NCI-H2171 (cell line): ENCODE data around the gene COL6A3.

ENCODE experiments used
- DNase-seq: peaks from one replicate; lab custom pipeline; 2025; lab: John Stamatoyannopoulos, UW

The COL6A3 gene

DNA sequence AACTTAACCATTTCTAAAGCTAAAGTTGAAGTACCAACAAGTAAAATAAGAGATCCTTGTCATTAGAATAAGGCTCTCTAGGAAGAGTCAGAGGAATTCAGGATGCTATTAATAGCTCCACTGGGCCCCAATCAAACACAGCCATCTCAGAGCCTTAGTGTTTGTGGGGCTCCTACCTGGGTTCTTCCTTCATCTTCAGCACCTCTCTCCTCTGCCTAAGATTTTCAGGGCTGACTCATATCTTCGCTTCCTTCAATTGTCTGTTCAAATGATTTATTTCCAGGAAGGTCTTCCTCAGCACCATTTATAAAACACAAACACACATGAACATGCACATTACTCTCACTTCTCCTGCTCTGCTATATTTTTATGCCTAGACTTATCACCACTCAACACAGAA, 119.5 kb downstream of the COL6A3 start:
- DNase-seq, result no peak

- DNase-seq, result no peak
These were observed 120.0 kb downstream of the COL6A3 start for GRCh38 chr2:237293978-237294377.

- DNase-seq, result peak; percentile 82
These were observed 122.7 kb downstream of the COL6A3 start for GRCh38 chr2:237291138-237291792.

DNA sequence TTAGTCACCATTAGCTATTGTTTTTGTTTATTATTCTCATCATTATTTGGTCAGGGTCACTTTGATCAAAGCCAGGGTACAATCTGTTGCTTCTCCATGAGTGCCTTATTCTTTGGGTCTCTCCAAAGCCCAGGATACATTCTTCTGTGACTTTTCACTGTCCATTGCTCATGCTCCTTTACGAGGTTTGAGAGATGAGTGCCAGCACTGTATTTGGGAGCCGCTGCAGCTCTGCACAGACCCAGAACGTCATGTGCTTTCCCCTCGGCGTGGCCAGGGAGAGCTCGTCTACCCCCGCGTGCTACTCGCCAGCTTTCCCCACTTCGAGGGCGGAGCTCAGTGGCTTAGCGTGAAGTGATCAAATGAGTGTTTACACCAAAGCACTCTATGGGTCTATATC, 123.7 kb downstream of the COL6A3 start:
- no peak for DNase-seq

DNA sequence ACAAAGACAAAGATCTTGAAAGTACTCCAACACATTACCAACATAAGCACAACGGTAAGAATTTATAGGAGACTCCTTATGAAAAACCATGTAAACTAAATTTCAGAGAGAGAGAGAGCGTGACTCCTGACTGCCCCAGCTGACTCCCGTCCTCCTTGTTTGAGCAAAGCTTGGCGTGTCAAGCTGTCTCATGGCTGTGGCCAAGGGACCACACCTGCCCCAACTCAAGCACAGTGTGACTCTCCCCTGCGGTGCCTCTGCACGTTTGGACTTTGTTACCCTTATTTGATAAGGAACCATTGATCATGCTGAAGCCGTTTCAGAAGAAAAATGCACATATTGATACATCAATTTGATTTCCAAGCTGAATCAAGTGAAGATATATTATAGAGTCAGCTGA, 124.8 kb downstream of the COL6A3 start:
- DNase-seq, result no peak

GRCh38 chr2:237287872-237288271, 126.1 kb downstream of the COL6A3 start:
- no peak for DNase-seq

DNA sequence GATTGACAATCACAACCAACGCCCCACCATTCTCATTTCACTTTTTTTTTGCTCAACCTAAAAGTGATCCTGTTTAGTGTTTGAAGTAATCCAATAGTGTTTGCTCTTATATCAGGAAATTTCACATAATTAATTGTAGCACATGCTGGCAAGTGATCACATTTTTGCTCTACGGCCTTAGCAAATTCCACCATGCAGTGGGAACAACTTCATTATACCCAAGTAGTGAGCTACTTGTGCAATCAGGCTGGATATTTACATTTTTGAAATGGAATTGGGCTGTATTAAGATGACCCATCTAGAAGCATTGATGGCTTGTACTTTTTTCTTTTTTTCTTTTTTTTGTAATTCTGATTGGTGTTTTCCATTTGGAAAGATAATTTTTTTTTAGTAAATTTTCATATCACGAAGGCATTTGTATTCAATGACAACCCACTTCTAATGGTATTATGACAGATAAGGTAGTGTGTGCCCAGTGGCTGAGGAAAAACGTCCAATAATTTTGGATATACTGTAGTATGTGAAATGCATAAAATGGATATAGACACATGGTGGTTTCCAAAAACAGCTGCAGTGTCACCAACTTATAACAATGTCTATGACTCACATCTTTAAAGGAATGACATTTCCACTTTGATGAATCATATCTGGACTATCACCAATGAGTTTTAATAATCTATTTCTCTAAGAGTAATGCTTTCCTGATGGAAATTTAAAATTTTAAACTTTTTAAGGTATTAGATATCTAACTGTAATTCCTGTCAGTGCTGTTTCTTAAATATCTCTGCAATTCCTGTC, 130.6 kb downstream of the COL6A3 start:
- DNase-seq, result no peak

DNA sequence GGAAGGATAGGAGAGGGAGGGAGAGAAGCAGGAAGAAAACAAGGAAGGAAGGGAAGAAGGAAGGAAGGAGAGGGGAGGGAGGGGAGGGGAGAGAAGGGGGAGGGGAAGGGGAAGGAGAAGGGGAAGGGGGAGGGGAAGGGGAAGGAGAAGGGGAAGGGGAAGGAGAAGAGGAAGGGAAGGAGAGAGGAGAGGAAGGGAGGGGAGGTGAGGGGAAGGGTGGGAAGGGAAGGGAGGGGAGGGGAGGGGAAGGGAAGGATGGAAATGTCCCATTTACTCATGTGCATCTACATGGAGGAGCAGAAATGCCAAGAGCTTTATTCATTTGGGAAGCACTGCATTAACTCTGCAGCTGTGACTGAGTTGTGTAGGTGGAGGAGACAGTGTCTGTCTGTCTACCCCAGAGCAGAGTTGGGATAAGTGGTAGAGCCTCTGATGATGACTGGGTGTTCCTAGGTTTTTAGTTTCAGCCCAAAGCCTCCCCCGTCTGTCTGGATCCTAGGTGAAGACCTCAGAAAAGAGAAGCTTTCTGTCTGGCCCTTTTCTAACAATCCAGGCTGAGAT, 131.3 kb downstream of the COL6A3 start:
- DNase-seq, result no peak

GRCh38 chr2:237281836-237282306, 132.1 kb downstream of the COL6A3 start:
- DNase-seq, result no peak

DNA sequence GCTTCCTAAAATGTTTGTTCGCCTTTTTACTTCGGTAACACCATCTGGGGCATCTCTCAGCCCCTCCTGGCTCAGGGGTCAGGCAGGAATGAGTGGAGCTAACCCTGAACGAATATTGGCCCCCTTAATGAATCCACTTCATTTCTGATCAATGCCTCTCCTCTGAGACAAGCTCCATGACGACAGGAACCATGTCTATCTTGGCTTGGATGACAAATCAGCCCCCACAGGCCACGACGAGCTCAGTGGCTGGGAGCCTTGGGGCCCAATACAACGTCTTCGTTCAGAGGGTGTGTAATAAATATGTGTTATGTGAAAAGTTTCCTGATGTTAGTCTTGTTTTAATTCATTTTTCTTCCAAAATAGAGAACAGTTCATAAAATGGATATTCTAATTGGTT, 133.0 kb downstream of the COL6A3 start:
- DNase-seq, result no peak

DNA sequence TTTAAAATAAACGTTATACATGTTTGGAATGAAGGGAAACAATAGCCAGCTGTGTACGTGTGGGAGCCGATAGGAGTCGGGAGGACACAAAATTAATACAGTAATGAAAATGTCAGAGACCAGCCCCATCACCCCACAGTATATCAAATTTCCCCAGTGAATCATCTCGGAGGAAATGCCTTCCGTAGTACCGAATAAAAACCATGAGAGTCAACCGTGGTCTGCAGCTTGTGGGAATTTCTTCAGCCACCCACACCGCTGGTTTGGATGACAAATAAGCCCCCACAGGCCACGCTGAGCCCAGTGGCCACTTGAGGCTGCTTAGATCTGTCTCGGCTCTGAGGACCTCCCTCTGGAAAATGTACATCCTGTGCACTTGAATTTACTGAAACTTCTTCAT, 133.7 kb downstream of the COL6A3 start:
- DNase-seq, result no peak

- DNase-seq, result no peak
These were observed 134.8 kb downstream of the COL6A3 start for GRCh38 chr2:237279012-237279768.

DNA sequence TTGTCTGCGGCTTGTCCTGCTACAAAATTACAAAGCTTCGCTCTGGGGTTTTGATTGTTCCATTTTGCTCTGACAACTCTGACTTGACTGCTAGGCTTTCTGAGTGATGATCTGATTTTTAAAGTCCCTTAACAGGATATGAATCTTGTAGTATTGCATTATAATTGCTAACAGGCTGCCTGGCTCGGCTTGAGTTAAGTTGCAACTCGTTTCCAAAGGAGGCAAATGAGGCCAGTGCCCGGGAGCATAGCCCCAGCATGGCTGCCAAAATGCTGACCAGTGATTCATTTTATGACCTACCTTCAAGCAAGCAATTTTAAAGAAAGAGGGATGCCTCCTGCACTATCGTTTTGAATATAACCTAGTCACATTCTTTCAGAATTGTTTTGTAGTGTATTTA, 135.4 kb downstream of the COL6A3 start:
- DNase-seq, result no peak

DNA sequence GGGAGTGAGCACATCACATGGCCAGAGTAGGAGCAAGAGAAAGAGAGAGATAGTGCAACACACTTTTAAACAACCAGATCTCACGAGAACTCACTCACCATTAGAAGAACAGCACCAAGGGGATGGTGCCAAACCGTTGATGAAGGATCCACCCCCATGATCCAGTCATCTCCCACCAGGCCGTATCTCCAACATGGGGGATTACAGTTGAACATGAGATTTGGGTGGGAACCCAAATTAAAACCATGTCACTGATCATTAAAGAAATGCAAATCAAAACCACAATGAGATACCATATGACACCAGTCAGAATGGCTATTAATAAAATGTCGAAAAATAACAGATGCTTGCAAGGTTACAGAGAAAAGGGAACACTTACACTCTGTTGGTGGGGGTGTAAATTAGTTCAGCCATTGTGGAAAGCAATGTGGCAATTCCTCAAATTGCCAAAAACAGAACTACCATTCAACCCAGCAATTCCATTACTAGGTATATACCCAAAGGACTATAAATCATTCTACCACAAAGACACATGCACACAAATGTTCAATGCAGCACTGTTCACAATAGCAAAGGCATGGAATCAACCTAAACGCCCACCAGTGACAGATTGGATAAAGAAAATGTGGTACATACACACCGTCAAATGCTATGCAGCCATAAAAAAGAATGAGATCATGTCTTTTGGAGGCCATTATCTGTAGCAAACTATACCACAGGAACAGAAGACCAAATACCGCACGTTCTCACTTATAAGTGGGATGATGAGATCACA, 137.1 kb downstream of the COL6A3 start:
- DNase-seq, result no peak
